ENCODE data around the gene TMSB10. TPM values are rescaled to one million over a fixed set of nuclear protein-coding genes. Genes with fewer than 3 reads are reported as not detected.
A peak's percentile ranks its signal among the peaks of the same experiment; 100 is the strongest.

The TMSB10 gene
- total and polyA plus RNA-seq, 2 of the 13 experiments (the other 11 are each of a cell fraction or from before 2014, with no cell fraction given) = 665 to 708 TPM

DNA sequence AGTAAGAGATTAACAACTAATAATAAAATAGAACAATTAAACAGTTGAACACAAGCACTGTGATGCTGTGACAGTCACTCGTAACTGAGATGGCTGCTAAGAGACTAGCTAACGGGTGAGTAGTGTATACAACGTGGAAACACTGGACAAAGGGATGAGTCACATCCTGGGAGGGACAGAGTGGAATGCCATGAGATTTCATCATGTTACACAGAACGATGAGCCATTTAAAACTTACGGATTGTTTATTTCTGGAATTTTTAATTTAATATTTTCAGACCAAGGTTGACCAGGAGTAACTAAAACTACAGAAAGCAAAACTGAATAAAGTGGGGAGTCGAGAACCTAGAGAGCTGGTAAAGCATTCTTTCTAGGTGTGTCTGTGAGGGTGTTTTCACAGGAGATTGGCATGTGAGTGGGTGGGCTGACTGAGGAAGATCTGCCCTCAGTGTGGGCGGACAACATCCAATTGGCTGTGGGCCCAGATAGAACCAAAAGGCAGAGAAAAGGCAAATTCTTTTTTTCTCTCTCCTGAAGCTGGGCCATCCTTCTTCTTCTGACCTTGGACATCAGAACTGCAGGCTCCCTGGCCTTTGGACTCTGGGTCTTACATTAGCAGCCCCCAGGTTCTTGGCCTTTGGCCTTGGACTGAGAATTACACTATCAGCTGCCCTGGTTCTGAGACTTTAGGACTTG is 14.6 kb downstream of the TMSB10 start (continued):
- TF ChIP-seq SOX6 (IDR thresholded peaks at IDR 0.05) = no peak
- TF ChIP-seq SOX6 (CRISPR knock-in tag; IDR thresholded peaks at IDR 0.05) = peak; percentile 96
- TF ChIP-seq SCMH1 (CRISPR knock-in tag; IDR thresholded peaks at IDR 0.05; ENCODE audit: borderline replicate concordance) = no peak
- TF ChIP-seq HOMEZ (CRISPR knock-in tag; IDR thresholded peaks at IDR 0.05; ENCODE audit: low read depth) = peak; percentile 68
- TF ChIP-seq GTF2F1 (IDR thresholded peaks at IDR 0.05; ENCODE audit: low read length) = no peak
- no peak for TF ChIP-seq ZBTB42 (CRISPR knock-in tag; IDR thresholded peaks at IDR 0.05)
- no peak for TF ChIP-seq CHD2 (IDR thresholded peaks at IDR 0.05; ENCODE audit: low read depth, low read length)
- no peak for TF ChIP-seq ZNF468 (CRISPR knock-in tag; IDR thresholded peaks at IDR 0.05)
- no peak for TF ChIP-seq SMC3 (IDR thresholded peaks at IDR 0.05; ENCODE audit: low read length)
- TF ChIP-seq, protein P1, sequence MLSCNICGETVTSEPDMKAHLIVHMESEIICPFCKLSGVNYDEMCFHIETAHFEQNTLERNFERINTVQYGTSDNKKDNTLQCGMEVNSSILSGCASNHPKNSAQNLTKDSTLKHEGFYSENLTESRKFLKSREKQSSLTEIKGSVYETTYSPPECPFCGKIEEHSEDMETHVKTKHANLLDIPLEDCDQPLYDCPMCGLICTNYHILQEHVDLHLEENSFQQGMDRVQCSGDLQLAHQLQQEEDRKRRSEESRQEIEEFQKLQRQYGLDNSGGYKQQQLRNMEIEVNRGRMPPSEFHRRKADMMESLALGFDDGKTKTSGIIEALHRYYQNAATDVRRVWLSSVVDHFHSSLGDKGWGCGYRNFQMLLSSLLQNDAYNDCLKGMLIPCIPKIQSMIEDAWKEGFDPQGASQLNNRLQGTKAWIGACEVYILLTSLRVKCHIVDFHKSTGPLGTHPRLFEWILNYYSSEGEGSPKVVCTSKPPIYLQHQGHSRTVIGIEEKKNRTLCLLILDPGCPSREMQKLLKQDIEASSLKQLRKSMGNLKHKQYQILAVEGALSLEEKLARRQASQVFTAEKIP (CRISPR knock-in tag; IDR thresholded peaks at IDR 0.05; ENCODE audit: borderline replicate concordance) = no peak
- TF ChIP-seq FOXO1 (CRISPR knock-in tag; IDR thresholded peaks at IDR 0.05) = peak; percentile 57; the same call in 1 of the 2 replicates
- TF ChIP-seq FOXA1 (IDR thresholded peaks at IDR 0.05) = 0 out of 2 replicates have a peak, but pooled peaks have one; percentile 7
- peak; percentile 74 for TF ChIP-seq FOXA1 (CRISPR knock-in tag; IDR thresholded peaks at IDR 0.05)
- no peak for TF ChIP-seq SP2 (CRISPR knock-in tag; IDR thresholded peaks at IDR 0.05)
- TF ChIP-seq KDM5B (CRISPR knock-in tag; IDR thresholded peaks at IDR 0.05; ENCODE audit: borderline replicate concordance) = no peak
- no peak for TF ChIP-seq ZNF432 (CRISPR knock-in tag; IDR thresholded peaks at IDR 0.05; ENCODE audit: borderline replicate concordance)
- peak; percentile 97 for TF ChIP-seq FOSL1 (CRISPR knock-in tag; IDR thresholded peaks at IDR 0.05; ENCODE audit: borderline replicate concordance)
- TF ChIP-seq RARA (CRISPR knock-in tag; IDR thresholded peaks at IDR 0.05) = peak; percentile 44; the same call in 1 of the 2 replicates
- TF ChIP-seq TRIM22 (IDR thresholded peaks at IDR 0.05) = no peak
- peak; percentile 86 for TF ChIP-seq SAP130 (CRISPR knock-in tag; IDR thresholded peaks at IDR 0.05; ENCODE audit: low read depth)
- no peak for TF ChIP-seq FOXM1 (CRISPR knock-in tag; IDR thresholded peaks at IDR 0.05)
- TF ChIP-seq MZF1 (CRISPR knock-in tag; IDR thresholded peaks at IDR 0.05; ENCODE audit: borderline replicate concordance) = no peak
- TF ChIP-seq, protein P2, sequence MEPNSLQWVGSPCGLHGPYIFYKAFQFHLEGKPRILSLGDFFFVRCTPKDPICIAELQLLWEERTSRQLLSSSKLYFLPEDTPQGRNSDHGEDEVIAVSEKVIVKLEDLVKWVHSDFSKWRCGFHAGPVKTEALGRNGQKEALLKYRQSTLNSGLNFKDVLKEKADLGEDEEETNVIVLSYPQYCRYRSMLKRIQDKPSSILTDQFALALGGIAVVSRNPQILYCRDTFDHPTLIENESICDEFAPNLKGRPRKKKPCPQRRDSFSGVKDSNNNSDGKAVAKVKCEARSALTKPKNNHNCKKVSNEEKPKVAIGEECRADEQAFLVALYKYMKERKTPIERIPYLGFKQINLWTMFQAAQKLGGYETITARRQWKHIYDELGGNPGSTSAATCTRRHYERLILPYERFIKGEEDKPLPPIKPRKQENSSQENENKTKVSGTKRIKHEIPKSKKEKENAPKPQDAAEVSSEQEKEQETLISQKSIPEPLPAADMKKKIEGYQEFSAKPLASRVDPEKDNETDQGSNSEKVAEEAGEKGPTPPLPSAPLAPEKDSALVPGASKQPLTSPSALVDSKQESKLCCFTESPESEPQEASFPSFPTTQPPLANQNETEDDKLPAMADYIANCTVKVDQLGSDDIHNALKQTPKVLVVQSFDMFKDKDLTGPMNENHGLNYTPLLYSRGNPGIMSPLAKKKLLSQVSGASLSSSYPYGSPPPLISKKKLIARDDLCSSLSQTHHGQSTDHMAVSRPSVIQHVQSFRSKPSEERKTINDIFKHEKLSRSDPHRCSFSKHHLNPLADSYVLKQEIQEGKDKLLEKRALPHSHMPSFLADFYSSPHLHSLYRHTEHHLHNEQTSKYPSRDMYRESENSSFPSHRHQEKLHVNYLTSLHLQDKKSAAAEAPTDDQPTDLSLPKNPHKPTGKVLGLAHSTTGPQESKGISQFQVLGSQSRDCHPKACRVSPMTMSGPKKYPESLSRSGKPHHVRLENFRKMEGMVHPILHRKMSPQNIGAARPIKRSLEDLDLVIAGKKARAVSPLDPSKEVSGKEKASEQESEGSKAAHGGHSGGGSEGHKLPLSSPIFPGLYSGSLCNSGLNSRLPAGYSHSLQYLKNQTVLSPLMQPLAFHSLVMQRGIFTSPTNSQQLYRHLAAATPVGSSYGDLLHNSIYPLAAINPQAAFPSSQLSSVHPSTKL (CRISPR knock-in tag; IDR thresholded peaks at IDR 0.05) = peak; percentile 87
- TF ChIP-seq JUNB (CRISPR knock-in tag; IDR thresholded peaks at IDR 0.05; ENCODE audit: borderline replicate concordance) = peak; percentile 94; the same call in 1 of the 2 replicates

Data from HepG2 (cell line).